Endothelial cell of umbilical vein (primary cell): ENCODE results near the gene PRKRIP1. TPM values are rescaled to one million over a fixed set of nuclear protein-coding genes. Genes with fewer than 3 reads are reported as not detected.

ENCODE experiments used
- BruUV-seq: library from RNA; stranded (reverse); fragments of 400-500 nt; replicated peaks from 2 replicates; lab custom pipeline; 2021; lab: Mats Ljungman, UMichigan
- CTCF ChIA-PET: fragments of 300-600, 350-600 bp; sonication (Branson Sonifier 250); formaldehyde crosslinking; loops from one replicate; lab custom pipeline; 2021; ENCODE audit warnings: antibody characterized with exemption, inconsistent platforms; lab: Charles Lee
- POLR2A ChIA-PET: fragments of 300-600, 350-600 bp; sonication (Branson Sonifier 250); formaldehyde crosslinking; loops from one replicate; lab custom pipeline; 2021; ENCODE audit warnings: antibody characterized with exemption, inconsistent platforms; lab: Charles Lee
- DNase-seq: peaks from one replicate; pipeline ENCODE4 v3.0.0-alpha.2; 2011; ENCODE audit warnings: low read depth, low spot score
- FAIRE-seq: peaks from 2 replicates; lab custom pipeline; 2011; peaks lifted over from hg19 to GRCh38; lab: Jason Lieb, UNC
- H2AFZ ChIP-seq: 2 replicates; pipeline ENCODE4 v1.6.0; 2012; ENCODE audit warnings: low read depth, low read length, control low read depth, inconsistent platforms
- H3K27ac ChIP-seq: 2 replicates; pipeline ENCODE4 v1.5.1; 2011; ENCODE audit warnings: low read depth, mild to moderate bottlenecking, control low read depth, low read length, moderate library complexity; ENCODE audit not compliant: insufficient read depth
- H3K27me3 ChIP-seq, 2 experiments: 2 replicates each; pipeline versions ENCODE4 v1.6.0 to v1.6.1; 2011; ENCODE audit warnings: low read length in 2 of 2, mixed read lengths in 1 of 2; ENCODE audit not compliant: control insufficient read depth in 2 of 2, insufficient read depth in 2 of 2
- H3K36me3 ChIP-seq, 2 experiments: 2 replicates in 1 of 2; 3 replicates in 1 of 2; pipeline ENCODE4 v1.5.1; 2011; ENCODE audit warnings: low read length in 2 of 2, mild to moderate bottlenecking in 1 of 2, moderate library complexity in 1 of 2; ENCODE audit not compliant: control insufficient read depth in 2 of 2, insufficient read depth in 2 of 2; ENCODE audit errors: extremely low read depth in 1 of 2
- H3K4me1 ChIP-seq: 3 replicates; pipeline ENCODE4 v1.5.1; 2011; ENCODE audit warnings: mild to moderate bottlenecking, low read length; ENCODE audit not compliant: control insufficient read depth, insufficient read depth; ENCODE audit errors: extremely low read depth
- H3K4me2 ChIP-seq: 2 replicates; pipeline ENCODE4 v1.6.1; 2011; ENCODE audit warnings: low read length, control low read depth, mixed read lengths; ENCODE audit not compliant: insufficient read depth
- H3K4me3 ChIP-seq, 3 experiments: fragments of 200-600 bp in 1 of 3; sonication (generic), shearing (Covaris generic) in 1 of 3; replicated peaks in 1 of 3; 2 replicates each; pipeline ENCODE4 v1.5.1; 2011 to 2016; ENCODE audit warnings: control low read depth in 3 of 3, low read length in 3 of 3, mild to moderate bottlenecking in 2 of 3, inconsistent platforms in 1 of 3, low read depth in 1 of 3, moderate library complexity in 1 of 3; ENCODE audit not compliant: insufficient read depth in 1 of 3
- H3K79me2 ChIP-seq: 2 replicates; pipeline ENCODE4 v1.6.0; 2012; ENCODE audit warnings: low read length, inconsistent platforms; ENCODE audit not compliant: control insufficient read depth, insufficient read depth
- H3K9ac ChIP-seq: replicated peaks from 2 replicates; pipeline ENCODE3; 2011; ENCODE audit warnings: low read length, control low read depth; ENCODE audit not compliant: insufficient read depth; ENCODE audit errors: extremely low read depth
- H3K9me1 ChIP-seq: replicated peaks from 3 replicates; pipeline ENCODE4 v1.6.0; 2011; ENCODE audit warnings: mild to moderate bottlenecking, low read length; ENCODE audit not compliant: control insufficient read depth, insufficient read depth; ENCODE audit errors: extremely low read depth
- H3K9me3 ChIP-seq: replicated peaks from 2 replicates; pipeline ENCODE4 v1.5.1; 2012; ENCODE audit warnings: low read length, inconsistent platforms; ENCODE audit not compliant: control insufficient read depth, insufficient read depth
- H4K20me1 ChIP-seq: replicated peaks from 2 replicates; pipeline ENCODE3; 2011; ENCODE audit warnings: mild to moderate bottlenecking, low read length; ENCODE audit not compliant: control insufficient read depth, insufficient read depth; ENCODE audit errors: extremely low read depth
- EZH2 ChIP-seq: IDR thresholded peaks from 2 replicates; pipeline ENCODE4 v1.6.1; 2012; ENCODE audit warnings: borderline replicate concordance, low read depth, mild to moderate bottlenecking, moderate library complexity, low read length, inconsistent platforms; ENCODE audit not compliant: severe bottlenecking
- FOS ChIP-seq: IDR thresholded peaks from 2 replicates; pipeline ENCODE4 v1.6.1; 2011; ENCODE audit warnings: mild to moderate bottlenecking, low read length, moderate library complexity, borderline replicate concordance; ENCODE audit not compliant: insufficient read depth
- GATA2 ChIP-seq: IDR thresholded peaks from 2 replicates; pipeline ENCODE4 v1.7.0; 2011; ENCODE audit warnings: low read depth, mild to moderate bottlenecking, moderate library complexity, mixed read lengths, low read length; ENCODE audit not compliant: insufficient read length, insufficient read depth
- JUN ChIP-seq: IDR thresholded peaks from 2 replicates; pipeline ENCODE4 v1.6.1; 2011; ENCODE audit warnings: borderline replicate concordance, low read depth; ENCODE audit not compliant: insufficient read length, insufficient read depth
- MYC ChIP-seq: IDR thresholded peaks from one replicate; pipeline ENCODE4 v1.6.1; 2011; ENCODE audit warnings: mild to moderate bottlenecking, low read depth, low read length
- POLR2A ChIP-seq: IDR thresholded peaks from 2 replicates; pipeline ENCODE4 v1.6.1; 2012; ENCODE audit warnings: low read depth, mild to moderate bottlenecking, control low read depth, low read length
- POLR2AphosphoS5 ChIP-seq: IDR thresholded peaks from 2 replicates; pipeline ENCODE4 v1.6.1; 2012; ENCODE audit warnings: low read depth, mild to moderate bottlenecking, control low read depth, low read length, moderate library complexity; ENCODE audit not compliant: insufficient read depth
- dilution Hi-C: fragments of 300-500 bp; cut with MboI; formaldehyde crosslinking; loops from one replicate; pipeline ENCODE4 v1.15.0; 2019; ENCODE audit warnings: low sequenced_read_pairs; ENCODE audit not compliant: extremely low pct_ligation_motif_present
- intact Hi-C: fragments of 100-400 bp; cut with micrococcal nuclease; formaldehyde crosslinking; loops from one replicate; pipeline ENCODE4 v1.10.0; 2022
- polyA plus RNA-seq, 4 experiments: library from polyadenylated mRNA; depleted of rRNA in 3 of 4; stranded (reverse) in 3 of 4; unstranded in 1 of 4; fragments of >200 nt; gene quantifications; 2 replicates each; pipeline versions ENCODE4 v1.2.1 to v1.2.3, GENCODE V29; 2011 to 2012; ENCODE audit warnings: missing spikeins in 1 of 4
- total RNA-seq: library from RNA; stranded (reverse); gene quantifications from 2 replicates; pipeline ENCODE4 v1.2.3, GENCODE V29; 2021
- TF ChIP-seq, protein P1 (sequence below): IDR thresholded peaks from 2 replicates; pipeline ENCODE4 v1.6.1; 2011; ENCODE audit not compliant: insufficient read depth, insufficient read length
- TF ChIP-seq, protein P2 (sequence below), 2 donors: IDR thresholded peaks; 1 replicate in 1 of 2; 2 replicates in 1 of 2; pipeline ENCODE4 v1.5.1; 2011; ENCODE audit warnings: low read length in 2 of 2, mild to moderate bottlenecking in 2 of 2, moderate library complexity in 2 of 2, control low read depth in 1 of 2, inconsistent platforms in 1 of 2, low read depth in 1 of 2; ENCODE audit not compliant: insufficient read depth in 1 of 2; ENCODE audit errors: extremely low read depth in 1 of 2

PRKRIP1 gene
- total and polyA plus RNA-seq, 2 donors (not counting 3 experiments of a cell fraction or from before 2014, with no cell fraction given) = 16.1 to 26.1 TPM

DNA sequence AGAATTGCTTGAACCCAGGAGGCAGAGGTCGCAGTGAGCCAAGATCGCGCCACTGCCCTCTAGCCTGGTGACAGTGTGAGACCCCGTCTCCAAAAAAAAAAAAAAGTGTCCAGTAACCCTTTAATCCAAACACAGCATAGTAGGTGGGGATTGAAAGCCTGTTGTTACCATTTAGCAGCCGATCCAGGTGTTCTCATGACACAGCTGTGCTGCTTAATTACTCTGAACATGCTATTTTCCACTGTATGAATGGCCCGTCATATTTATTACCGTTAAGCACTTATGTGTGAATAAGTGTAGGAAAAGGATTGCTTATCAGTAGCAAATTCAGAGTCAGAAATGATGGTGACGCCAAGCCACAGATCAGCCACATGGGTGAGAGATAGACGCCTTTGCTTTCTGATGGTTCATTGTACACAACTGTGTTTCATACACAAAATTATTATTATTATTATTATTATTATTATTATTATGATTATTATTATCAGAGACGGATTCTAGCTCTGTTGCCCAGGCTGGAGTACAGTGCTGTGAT is 25.6 kb downstream of the PRKRIP1 start:
- H3K4me3 ChIP-seq = no peak overlapping the region
- H2AFZ ChIP-seq = no peak overlapping the region
- no peak overlapping the region for H3K9ac ChIP-seq
- H4K20me1 ChIP-seq = no peaks in the 10 kb centered on the region
- no peaks in the 10 kb centered on the region for H3K79me2 ChIP-seq
- H3K36me3 ChIP-seq = peaks cover 0 to 28% of the 10 kb centered on the region in 2 experiments
- H3K27me3 ChIP-seq = no peaks in the 10 kb centered on the region
- H3K4me1 ChIP-seq = no peaks in the 10 kb centered on the region
- dilution Hi-C loops (no loop called here), intact Hi-C loops (no loop called here)
- no peak for TF ChIP-seq MYC
- TF ChIP-seq, protein P1, sequence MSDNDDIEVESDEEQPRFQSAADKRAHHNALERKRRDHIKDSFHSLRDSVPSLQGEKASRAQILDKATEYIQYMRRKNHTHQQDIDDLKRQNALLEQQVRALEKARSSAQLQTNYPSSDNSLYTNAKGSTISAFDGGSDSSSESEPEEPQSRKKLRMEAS = no peak
- TF ChIP-seq POLR2A = no peak
- no peak for TF ChIP-seq GATA2
- TF ChIP-seq EZH2 = no peak
- TF ChIP-seq, protein P2, sequence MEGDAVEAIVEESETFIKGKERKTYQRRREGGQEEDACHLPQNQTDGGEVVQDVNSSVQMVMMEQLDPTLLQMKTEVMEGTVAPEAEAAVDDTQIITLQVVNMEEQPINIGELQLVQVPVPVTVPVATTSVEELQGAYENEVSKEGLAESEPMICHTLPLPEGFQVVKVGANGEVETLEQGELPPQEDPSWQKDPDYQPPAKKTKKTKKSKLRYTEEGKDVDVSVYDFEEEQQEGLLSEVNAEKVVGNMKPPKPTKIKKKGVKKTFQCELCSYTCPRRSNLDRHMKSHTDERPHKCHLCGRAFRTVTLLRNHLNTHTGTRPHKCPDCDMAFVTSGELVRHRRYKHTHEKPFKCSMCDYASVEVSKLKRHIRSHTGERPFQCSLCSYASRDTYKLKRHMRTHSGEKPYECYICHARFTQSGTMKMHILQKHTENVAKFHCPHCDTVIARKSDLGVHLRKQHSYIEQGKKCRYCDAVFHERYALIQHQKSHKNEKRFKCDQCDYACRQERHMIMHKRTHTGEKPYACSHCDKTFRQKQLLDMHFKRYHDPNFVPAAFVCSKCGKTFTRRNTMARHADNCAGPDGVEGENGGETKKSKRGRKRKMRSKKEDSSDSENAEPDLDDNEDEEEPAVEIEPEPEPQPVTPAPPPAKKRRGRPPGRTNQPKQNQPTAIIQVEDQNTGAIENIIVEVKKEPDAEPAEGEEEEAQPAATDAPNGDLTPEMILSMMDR (IDR thresholded peaks at IDR 0.05; ENCODE audit: extremely low read depth in 1 of 2, insufficient read depth in 1 of 2, low read depth in 1 of 2, low read length in 2 of 2) = no peak
- TF ChIP-seq FOS = no peak
- TF ChIP-seq JUN = no peak
- no peak for TF ChIP-seq POLR2AphosphoS5
- no peak for FAIRE-seq
- no peaks in the 10 kb centered on the region for H3K9me1 ChIP-seq
- BruUV-seq = no TSS peak
- no peak for DNase-seq
- CTCF ChIA-PET = no interaction called here
- no peak overlapping the region for H3K27ac ChIP-seq
- no peak overlapping the region for H3K4me2 ChIP-seq
- no peaks in the 10 kb centered on the region for H3K9me3 ChIP-seq
- POLR2A ChIA-PET = no interaction called here
